ENCODE results near the gene FGFBP3. TPM values are rescaled to one million over a fixed set of nuclear protein-coding genes. Genes with fewer than 3 reads are reported as not detected.

FGFBP3 gene
- polyA plus RNA-seq, 1 of the 3 experiments (the other 2 are of a cell fraction) = 1.3 TPM

DNA sequence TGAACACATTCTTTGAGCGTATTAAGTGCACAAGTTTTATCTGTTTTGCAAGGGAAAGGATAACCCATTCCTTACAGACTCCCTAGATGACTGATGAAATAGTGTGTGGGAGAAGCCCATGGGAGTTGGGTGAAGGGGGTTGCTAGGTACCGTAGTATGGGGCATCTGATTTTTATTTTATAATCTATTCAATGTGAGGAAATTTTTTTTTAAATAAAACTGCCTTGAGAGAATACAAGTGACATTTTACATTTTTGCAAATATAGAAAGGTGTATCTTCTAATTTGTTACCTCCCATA lies 15.7 kb upstream of the FGFBP3 start:
- H3K9me2 ChIP-seq = no peaks in the 10 kb centered on the region
- CTCF ChIA-PET = interaction anchor here (0.6 to 2.1 kb wide), 3 partner anchors 16 to 1145 kb away, joined by 3 to 11 read pairs (median 4); partner anchors contain the start of gene FGFBP3
- peak overlapping the region; percentile 74 for H3K4me2 ChIP-seq
- H3K79me2 ChIP-seq (ENCODE audit: insufficient read depth) = peaks cover 64% of the 10 kb centered on the region
- H3K4me3 ChIP-seq (ENCODE audit: low read depth in 2 of 2, low read length in 1 of 2) = peak overlapping the region; percentile 86 to 95
- peak; percentile 26 for DNase-seq
- peak overlapping the region; percentile 89 for H3K9ac ChIP-seq
- peaks cover 0 to 6% of the 10 kb centered on the region in 2 experiments; a peak in 2 of 4 replicates for H3K4me1 ChIP-seq (ENCODE audit: control insufficient read depth in 1 of 2, insufficient read depth in 2 of 2, low read depth in 1 of 2, low read length in 1 of 2)
- H3K27me3 ChIP-seq (ENCODE audit: insufficient read depth) = no peaks in the 10 kb centered on the region
- TF ChIP-seq MEF2A (IDR thresholded peaks at IDR 0.05; ENCODE audit: borderline replicate concordance, low read depth) (no peak), RAD21 (IDR thresholded peaks at IDR 0.05; ENCODE audit: low read length) (no peak)
- H3F3A ChIP-seq (replicated peaks; ENCODE audit: insufficient read depth) = peaks cover 5% of the 10 kb centered on the region
- H3K27ac ChIP-seq (ENCODE audit: low read depth in 2 of 2, low read length in 1 of 2) = peak overlapping the region in 1 of 2 experiments; percentile 85; a peak in 1 of 4 replicates
- POLR2A ChIA-PET = no interaction called here
- no peak overlapping the region for H2AFZ ChIP-seq (ENCODE audit: low read depth)
- 44% methylated on average over 2 of the region's 2 CpGs for whole genome bisulfite sequencing (ENCODE audit: low lambda C conversion rate)
- H3K36me3 ChIP-seq (replicated peaks in 1 of 2; ENCODE audit: control insufficient read depth in 1 of 2, insufficient read depth in 2 of 2, low read length in 1 of 2) = peaks cover 0 to 23% of the 10 kb centered on the region in 2 experiments
- no peaks in the 10 kb centered on the region for H3K9me3 ChIP-seq
- H4K20me1 ChIP-seq (ENCODE audit: insufficient read depth) = peaks cover 27% of the 10 kb centered on the region

- TF ChIP-seq RAD21 (IDR thresholded peaks at IDR 0.05; ENCODE audit: low read length) = no peak
- no peak for TF ChIP-seq EZH2phosphoT487 (IDR thresholded peaks at IDR 0.05; ENCODE audit: borderline replicate concordance, low read depth)
- TF ChIP-seq MXI1 (IDR thresholded peaks at IDR 0.05; ENCODE audit: low read depth, low read length) = no peak
- no peak for TF ChIP-seq USF1 (IDR thresholded peaks at IDR 0.05; ENCODE audit: borderline replicate concordance, low read depth)
- no peak for TF ChIP-seq TAF1 (IDR thresholded peaks at IDR 0.05; ENCODE audit: borderline replicate concordance, low read depth, low read length)
- TF ChIP-seq, protein P1, sequence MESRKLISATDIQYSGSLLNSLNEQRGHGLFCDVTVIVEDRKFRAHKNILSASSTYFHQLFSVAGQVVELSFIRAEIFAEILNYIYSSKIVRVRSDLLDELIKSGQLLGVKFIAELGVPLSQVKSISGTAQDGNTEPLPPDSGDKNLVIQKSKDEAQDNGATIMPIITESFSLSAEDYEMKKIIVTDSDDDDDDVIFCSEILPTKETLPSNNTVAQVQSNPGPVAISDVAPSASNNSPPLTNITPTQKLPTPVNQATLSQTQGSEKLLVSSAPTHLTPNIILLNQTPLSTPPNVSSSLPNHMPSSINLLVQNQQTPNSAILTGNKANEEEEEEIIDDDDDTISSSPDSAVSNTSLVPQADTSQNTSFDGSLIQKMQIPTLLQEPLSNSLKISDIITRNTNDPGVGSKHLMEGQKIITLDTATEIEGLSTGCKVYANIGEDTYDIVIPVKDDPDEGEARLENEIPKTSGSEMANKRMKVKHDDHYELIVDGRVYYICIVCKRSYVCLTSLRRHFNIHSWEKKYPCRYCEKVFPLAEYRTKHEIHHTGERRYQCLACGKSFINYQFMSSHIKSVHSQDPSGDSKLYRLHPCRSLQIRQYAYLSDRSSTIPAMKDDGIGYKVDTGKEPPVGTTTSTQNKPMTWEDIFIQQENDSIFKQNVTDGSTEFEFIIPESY (IDR thresholded peaks at IDR 0.05; ENCODE audit: borderline replicate concordance, low read depth) = no peak
- no peak for TF ChIP-seq RCOR1 (IDR thresholded peaks at IDR 0.05; ENCODE audit: low read length)
- TF ChIP-seq, protein P2, sequence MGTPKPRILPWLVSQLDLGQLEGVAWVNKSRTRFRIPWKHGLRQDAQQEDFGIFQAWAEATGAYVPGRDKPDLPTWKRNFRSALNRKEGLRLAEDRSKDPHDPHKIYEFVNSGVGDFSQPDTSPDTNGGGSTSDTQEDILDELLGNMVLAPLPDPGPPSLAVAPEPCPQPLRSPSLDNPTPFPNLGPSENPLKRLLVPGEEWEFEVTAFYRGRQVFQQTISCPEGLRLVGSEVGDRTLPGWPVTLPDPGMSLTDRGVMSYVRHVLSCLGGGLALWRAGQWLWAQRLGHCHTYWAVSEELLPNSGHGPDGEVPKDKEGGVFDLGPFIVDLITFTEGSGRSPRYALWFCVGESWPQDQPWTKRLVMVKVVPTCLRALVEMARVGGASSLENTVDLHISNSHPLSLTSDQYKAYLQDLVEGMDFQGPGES (IDR thresholded peaks at IDR 0.05; ENCODE audit: low read depth, low read length) = no peak
- TF ChIP-seq FOXJ3 (CRISPR knock-in tag; IDR thresholded peaks at IDR 0.05) = no peak
- no peak for TF ChIP-seq TEAD4 (IDR thresholded peaks at IDR 0.05; ENCODE audit: borderline replicate concordance, insufficient read depth)
- TF ChIP-seq MEF2A (IDR thresholded peaks at IDR 0.05; ENCODE audit: borderline replicate concordance, low read depth) = no peak
- no peak for TF ChIP-seq JUND (IDR thresholded peaks at IDR 0.05)
- TF ChIP-seq TCF12 (IDR thresholded peaks at IDR 0.05) = no peak
- Histone ChIP-seq H3F3A (replicated peaks; ENCODE audit: insufficient read depth) (peaks cover 5% of the 10 kb centered on the region), H3K36me3 (replicated peaks in 1 of 2; ENCODE audit: control insufficient read depth in 1 of 2, insufficient read depth in 2 of 2, low read length in 1 of 2) (peaks cover 0 to 23% of the 10 kb centered on the region in 2 experiments), H3K9ac (peak overlapping the region; percentile 89), H4K20me1 (ENCODE audit: insufficient read depth) (peaks cover 23% of the 10 kb centered on the region), H3K4me1 (ENCODE audit: control insufficient read depth in 1 of 2, insufficient read depth in 2 of 2, low read depth in 1 of 2, low read length in 1 of 2) (peaks cover 0 to 6% of the 10 kb centered on the region in 2 experiments; a peak in 2 of 4 replicates), H3K9me3 (peaks cover 3% of the 10 kb centered on the region; the same call in 1 of the 2 replicates), H3K27me3 (ENCODE audit: insufficient read depth) (no peaks in the 10 kb centered on the region), H3K4me3 (ENCODE audit: low read depth in 2 of 2, low read length in 1 of 2) (peak overlapping the region; percentile 86 to 95), H3K79me2 (ENCODE audit: insufficient read depth) (peaks cover 59% of the 10 kb centered on the region), H2AFZ (ENCODE audit: low read depth) (peak overlapping the region; percentile 94; the same call in 1 of the 2 replicates), H3K9me2 (no peaks in the 10 kb centered on the region), H3K27ac (ENCODE audit: low read depth in 2 of 2, low read length in 1 of 2) (peak overlapping the region; percentile 85 to 95), H3K4me2 (peak overlapping the region; percentile 74)
- DNase-seq = no peak
- WGBS (ENCODE audit: low lambda C conversion rate) = 2% methylated on average over 21 of the region's 21 CpGs
- ChIA-PET CTCF (interaction anchor here (0.6 to 2.1 kb wide), 4 partner anchors 16 to 1144 kb away, joined by 3 to 11 read pairs (median 3); partner anchors contain the start of gene FGFBP3), POLR2A (interaction anchor here (0.7 to 2.4 kb wide), 8 partner anchors 9 to 667 kb away, joined by 3 to 11 read pairs (median 4); partner anchors contain the start of genes FGFBP3 and TNKS2)
Observed at GRCh38 chr10:91924212-91925021, 15.1 kb upstream of the FGFBP3 start.

All from SK-N-SH (cell line).